Endothelial cell of umbilical vein (primary cell): ENCODE data around the gene PGAP3. TPM values are rescaled to one million over a fixed set of nuclear protein-coding genes. Genes with fewer than 3 reads are reported as not detected.

Experiments
- BruUV-seq: library from RNA; stranded (reverse); fragments of 400-500 nt; replicated peaks from 2 replicates; lab custom pipeline; 2021; lab: Mats Ljungman, UMichigan
- CTCF ChIA-PET: fragments of 300-600, 350-600 bp; sonication (Branson Sonifier 250); formaldehyde crosslinking; loops from one replicate; lab custom pipeline; 2021; ENCODE audit warnings: antibody characterized with exemption, inconsistent platforms; lab: Charles Lee
- POLR2A ChIA-PET: fragments of 300-600, 350-600 bp; sonication (Branson Sonifier 250); formaldehyde crosslinking; loops from one replicate; lab custom pipeline; 2021; ENCODE audit warnings: antibody characterized with exemption, inconsistent platforms; lab: Charles Lee
- DNase-seq: peaks from one replicate; pipeline ENCODE4 v3.0.0-alpha.2; 2011; ENCODE audit warnings: low read depth, low spot score
- FAIRE-seq: peaks from 2 replicates; lab custom pipeline; 2011; peaks lifted over from hg19 to GRCh38; lab: Jason Lieb, UNC
- H2AFZ ChIP-seq: 2 replicates; pipeline ENCODE4 v1.6.0; 2012; ENCODE audit warnings: low read depth, low read length, control low read depth, inconsistent platforms
- H3K27ac ChIP-seq: 2 replicates; pipeline ENCODE4 v1.5.1; 2011; ENCODE audit warnings: low read depth, mild to moderate bottlenecking, control low read depth, low read length, moderate library complexity; ENCODE audit not compliant: insufficient read depth
- H3K27me3 ChIP-seq, 2 experiments: 2 replicates each; pipeline versions ENCODE4 v1.6.0 to v1.6.1; 2011; ENCODE audit warnings: low read length in 2 of 2, mixed read lengths in 1 of 2; ENCODE audit not compliant: control insufficient read depth in 2 of 2, insufficient read depth in 2 of 2
- H3K36me3 ChIP-seq, 2 experiments: 2 replicates in 1 of 2; 3 replicates in 1 of 2; pipeline ENCODE4 v1.5.1; 2011; ENCODE audit warnings: low read length in 2 of 2, mild to moderate bottlenecking in 1 of 2, moderate library complexity in 1 of 2; ENCODE audit not compliant: control insufficient read depth in 2 of 2, insufficient read depth in 2 of 2; ENCODE audit errors: extremely low read depth in 1 of 2
- H3K4me1 ChIP-seq: 3 replicates; pipeline ENCODE4 v1.5.1; 2011; ENCODE audit warnings: mild to moderate bottlenecking, low read length; ENCODE audit not compliant: control insufficient read depth, insufficient read depth; ENCODE audit errors: extremely low read depth
- H3K4me2 ChIP-seq: 2 replicates; pipeline ENCODE4 v1.6.1; 2011; ENCODE audit warnings: low read length, control low read depth, mixed read lengths; ENCODE audit not compliant: insufficient read depth
- H3K4me3 ChIP-seq, 3 experiments: fragments of 200-600 bp in 1 of 3; sonication (generic), shearing (Covaris generic) in 1 of 3; replicated peaks in 1 of 3; 2 replicates each; pipeline ENCODE4 v1.5.1; 2011 to 2016; ENCODE audit warnings: control low read depth in 3 of 3, low read length in 3 of 3, mild to moderate bottlenecking in 2 of 3, inconsistent platforms in 1 of 3, low read depth in 1 of 3, moderate library complexity in 1 of 3; ENCODE audit not compliant: insufficient read depth in 1 of 3
- H3K79me2 ChIP-seq: 2 replicates; pipeline ENCODE4 v1.6.0; 2012; ENCODE audit warnings: low read length, inconsistent platforms; ENCODE audit not compliant: control insufficient read depth, insufficient read depth
- H3K9ac ChIP-seq: replicated peaks from 2 replicates; pipeline ENCODE3; 2011; ENCODE audit warnings: low read length, control low read depth; ENCODE audit not compliant: insufficient read depth; ENCODE audit errors: extremely low read depth
- H3K9me1 ChIP-seq: replicated peaks from 3 replicates; pipeline ENCODE4 v1.6.0; 2011; ENCODE audit warnings: mild to moderate bottlenecking, low read length; ENCODE audit not compliant: control insufficient read depth, insufficient read depth; ENCODE audit errors: extremely low read depth
- H3K9me3 ChIP-seq: replicated peaks from 2 replicates; pipeline ENCODE4 v1.5.1; 2012; ENCODE audit warnings: low read length, inconsistent platforms; ENCODE audit not compliant: control insufficient read depth, insufficient read depth
- H4K20me1 ChIP-seq: replicated peaks from 2 replicates; pipeline ENCODE3; 2011; ENCODE audit warnings: mild to moderate bottlenecking, low read length; ENCODE audit not compliant: control insufficient read depth, insufficient read depth; ENCODE audit errors: extremely low read depth
- EZH2 ChIP-seq: IDR thresholded peaks from 2 replicates; pipeline ENCODE4 v1.6.1; 2012; ENCODE audit warnings: borderline replicate concordance, low read depth, mild to moderate bottlenecking, moderate library complexity, low read length, inconsistent platforms; ENCODE audit not compliant: severe bottlenecking
- FOS ChIP-seq: IDR thresholded peaks from 2 replicates; pipeline ENCODE4 v1.6.1; 2011; ENCODE audit warnings: mild to moderate bottlenecking, low read length, moderate library complexity, borderline replicate concordance; ENCODE audit not compliant: insufficient read depth
- GATA2 ChIP-seq: IDR thresholded peaks from 2 replicates; pipeline ENCODE4 v1.7.0; 2011; ENCODE audit warnings: low read depth, mild to moderate bottlenecking, moderate library complexity, mixed read lengths, low read length; ENCODE audit not compliant: insufficient read length, insufficient read depth
- JUN ChIP-seq: IDR thresholded peaks from 2 replicates; pipeline ENCODE4 v1.6.1; 2011; ENCODE audit warnings: borderline replicate concordance, low read depth; ENCODE audit not compliant: insufficient read length, insufficient read depth
- MYC ChIP-seq: IDR thresholded peaks from one replicate; pipeline ENCODE4 v1.6.1; 2011; ENCODE audit warnings: mild to moderate bottlenecking, low read depth, low read length
- POLR2A ChIP-seq: IDR thresholded peaks from 2 replicates; pipeline ENCODE4 v1.6.1; 2012; ENCODE audit warnings: low read depth, mild to moderate bottlenecking, control low read depth, low read length
- POLR2AphosphoS5 ChIP-seq: IDR thresholded peaks from 2 replicates; pipeline ENCODE4 v1.6.1; 2012; ENCODE audit warnings: low read depth, mild to moderate bottlenecking, control low read depth, low read length, moderate library complexity; ENCODE audit not compliant: insufficient read depth
- dilution Hi-C: fragments of 300-500 bp; cut with MboI; formaldehyde crosslinking; loops from one replicate; pipeline ENCODE4 v1.15.0; 2019; ENCODE audit warnings: low sequenced_read_pairs; ENCODE audit not compliant: extremely low pct_ligation_motif_present
- intact Hi-C: fragments of 100-400 bp; cut with micrococcal nuclease; formaldehyde crosslinking; loops from one replicate; pipeline ENCODE4 v1.10.0; 2022
- polyA plus RNA-seq, 4 experiments: library from polyadenylated mRNA; depleted of rRNA in 3 of 4; stranded (reverse) in 3 of 4; unstranded in 1 of 4; fragments of >200 nt; gene quantifications; 2 replicates each; pipeline versions ENCODE4 v1.2.1 to v1.2.3, GENCODE V29; 2011 to 2012; ENCODE audit warnings: missing spikeins in 1 of 4
- total RNA-seq: library from RNA; stranded (reverse); gene quantifications from 2 replicates; pipeline ENCODE4 v1.2.3, GENCODE V29; 2021
- TF ChIP-seq, protein P1 (sequence below), 2 donors: IDR thresholded peaks; 1 replicate in 1 of 2; 2 replicates in 1 of 2; pipeline ENCODE4 v1.5.1; 2011; ENCODE audit warnings: low read length in 2 of 2, mild to moderate bottlenecking in 2 of 2, moderate library complexity in 2 of 2, control low read depth in 1 of 2, inconsistent platforms in 1 of 2, low read depth in 1 of 2; ENCODE audit not compliant: insufficient read depth in 1 of 2; ENCODE audit errors: extremely low read depth in 1 of 2
- TF ChIP-seq, protein P2 (sequence below): IDR thresholded peaks from 2 replicates; pipeline ENCODE4 v1.6.1; 2011; ENCODE audit not compliant: insufficient read depth, insufficient read length

PGAP3 gene
- total and polyA plus RNA-seq, 2 donors (not counting 3 experiments of a cell fraction or from before 2014, with no cell fraction given) = 6.4 to 14.9 TPM

DNA sequence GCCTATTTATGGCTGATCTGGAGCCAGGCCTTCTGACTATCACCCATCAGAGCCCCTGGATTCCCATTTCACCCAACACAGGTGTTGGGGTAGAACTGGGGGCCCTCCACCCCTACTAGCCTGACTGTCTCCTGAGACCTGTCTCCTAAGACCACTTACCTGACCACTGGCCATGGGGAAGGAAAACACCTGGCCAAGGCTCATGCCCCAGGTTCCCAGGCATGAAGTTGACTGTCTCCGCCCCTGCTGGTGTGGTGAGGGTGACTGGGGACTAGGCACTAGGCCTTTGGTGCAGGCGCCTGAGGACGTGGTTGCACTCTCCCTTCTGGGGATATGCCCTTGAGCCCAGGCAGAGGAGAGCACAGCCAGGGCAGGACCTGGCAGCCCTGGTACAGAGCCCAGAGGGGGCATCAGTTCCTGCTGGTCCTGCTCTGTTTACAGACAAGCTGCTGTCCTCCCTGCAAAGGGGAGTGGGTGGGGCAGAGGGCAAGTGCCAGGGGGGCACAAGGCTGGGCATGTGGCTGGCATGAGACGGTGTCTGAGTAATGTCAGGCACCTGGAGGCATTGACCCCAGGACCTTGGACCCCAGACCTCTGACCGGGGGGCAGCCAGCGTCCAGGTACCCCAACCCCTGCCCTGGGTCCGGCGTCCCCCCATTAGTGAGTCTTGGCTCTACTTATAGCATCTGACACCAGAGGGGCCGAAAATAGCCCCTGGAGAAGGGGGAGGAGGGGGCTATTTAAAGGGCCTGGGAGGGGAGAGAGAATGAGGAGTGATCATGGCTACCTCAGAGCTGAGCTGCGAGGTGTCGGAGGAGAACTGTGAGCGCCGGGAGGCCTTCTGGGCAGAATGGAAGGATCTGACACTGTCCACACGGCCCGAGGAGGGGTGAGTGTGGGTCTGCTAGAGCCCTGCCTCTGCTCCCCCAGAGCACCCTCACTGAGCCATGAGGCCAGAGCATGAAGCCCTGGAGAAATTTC, 23.0 kb downstream of the PGAP3 start, which contains the start of gene TCAP:
Gene TCAP, plus strand, starts transcription at position 769 of the 981 bp plus-strand sequence. Its CDS starts 11 bp downstream, at position 780.
- no peaks in the 10 kb centered on the region for H4K20me1 ChIP-seq
- no peak within 1 kb of the TSS for H3K4me3 ChIP-seq
- no TSS peak for BruUV-seq
- ChIA-PET POLR2A (no interaction called here), CTCF (interaction anchor here (0.8 to 13.1 kb wide), 7 partner anchors 12 to 45 kb away, joined by 3 to 291 read pairs (median 3); no protein-coding TSS in a partner anchor)
- H3K9me1 ChIP-seq = no peaks in the 10 kb centered on the region
- peaks cover 6% of the 10 kb centered on the region for H3K4me1 ChIP-seq
- no peak for DNase-seq
- no peak within 1 kb of the TSS for H3K9ac ChIP-seq
- dilution Hi-C loops = no loop called here
- H3K79me2 ChIP-seq = no peaks in the 10 kb centered on the region
- no peak for FAIRE-seq
- H3K27ac ChIP-seq = no peak within 1 kb of the TSS
- TF ChIP-seq FOS = no peak
- TF ChIP-seq MYC = no peak
- TF ChIP-seq, protein P1, sequence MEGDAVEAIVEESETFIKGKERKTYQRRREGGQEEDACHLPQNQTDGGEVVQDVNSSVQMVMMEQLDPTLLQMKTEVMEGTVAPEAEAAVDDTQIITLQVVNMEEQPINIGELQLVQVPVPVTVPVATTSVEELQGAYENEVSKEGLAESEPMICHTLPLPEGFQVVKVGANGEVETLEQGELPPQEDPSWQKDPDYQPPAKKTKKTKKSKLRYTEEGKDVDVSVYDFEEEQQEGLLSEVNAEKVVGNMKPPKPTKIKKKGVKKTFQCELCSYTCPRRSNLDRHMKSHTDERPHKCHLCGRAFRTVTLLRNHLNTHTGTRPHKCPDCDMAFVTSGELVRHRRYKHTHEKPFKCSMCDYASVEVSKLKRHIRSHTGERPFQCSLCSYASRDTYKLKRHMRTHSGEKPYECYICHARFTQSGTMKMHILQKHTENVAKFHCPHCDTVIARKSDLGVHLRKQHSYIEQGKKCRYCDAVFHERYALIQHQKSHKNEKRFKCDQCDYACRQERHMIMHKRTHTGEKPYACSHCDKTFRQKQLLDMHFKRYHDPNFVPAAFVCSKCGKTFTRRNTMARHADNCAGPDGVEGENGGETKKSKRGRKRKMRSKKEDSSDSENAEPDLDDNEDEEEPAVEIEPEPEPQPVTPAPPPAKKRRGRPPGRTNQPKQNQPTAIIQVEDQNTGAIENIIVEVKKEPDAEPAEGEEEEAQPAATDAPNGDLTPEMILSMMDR (IDR thresholded peaks at IDR 0.05; ENCODE audit: extremely low read depth in 1 of 2, insufficient read depth in 1 of 2, low read depth in 1 of 2, low read length in 2 of 2) = no peak
- no peak for TF ChIP-seq POLR2AphosphoS5
- TF ChIP-seq, protein P2, sequence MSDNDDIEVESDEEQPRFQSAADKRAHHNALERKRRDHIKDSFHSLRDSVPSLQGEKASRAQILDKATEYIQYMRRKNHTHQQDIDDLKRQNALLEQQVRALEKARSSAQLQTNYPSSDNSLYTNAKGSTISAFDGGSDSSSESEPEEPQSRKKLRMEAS = no peak
- TF ChIP-seq GATA2 = no peak
- no peak for TF ChIP-seq JUN
- TF ChIP-seq POLR2A = no peak
- TF ChIP-seq EZH2 = no peak
- H3K9me3 ChIP-seq = no peaks in the 10 kb centered on the region
- no peak within 1 kb of the TSS for H2AFZ ChIP-seq
- H3K4me2 ChIP-seq = no peak within 1 kb of the TSS
- peaks cover 6 to 10% of the 10 kb centered on the region in 2 experiments for H3K27me3 ChIP-seq
- intact Hi-C loops = no loop called here
- peaks cover 0 to 2% of the 10 kb centered on the region in 2 experiments for H3K36me3 ChIP-seq
